IMR-90 (cell line): Measurements from ENCODE around the gene CST3. TPM values are rescaled to one million over a fixed set of nuclear protein-coding genes. Genes with fewer than 3 reads are reported as not detected.

Experiments used
- ATAC-seq: fragments of 200-7000 bp; cut with Tn5 transposase; 2 replicates; pipeline ENCODE4 v1.9.1; 2020; ENCODE audit warnings: low read depth, mild to moderate bottlenecking, moderate library complexity
- BruUV-seq: library from RNA; stranded (reverse); fragments of 400-500 nt; replicated peaks from 2 replicates; lab custom pipeline; 2021; lab: Mats Ljungman, UMichigan
- CTCF ChIA-PET: fragments of 300-600 bp; formaldehyde crosslinking; extraction: SDS; loops from one replicate; lab custom pipeline; 2021; ENCODE audit warnings: antibody characterized with exemption; lab: Yijun Ruan, JAX
- POLR2A ChIA-PET: fragments of 300-600 bp; sonication (Branson Sonifier 250); formaldehyde crosslinking; loops from one replicate; lab custom pipeline; 2022; ENCODE audit warnings: antibody characterized with exemption; ENCODE audit not compliant: unreplicated experiment; lab: Charles Lee
- DNase-seq: peaks from one replicate; pipeline ENCODE4 v3.0.0; 2013
- H2AFZ ChIP-seq: replicated peaks from 2 replicates; pipeline ENCODE3; 2013; ENCODE audit warnings: low read length, mild to moderate bottlenecking; ENCODE audit not compliant: poor library complexity
- H2AK5ac ChIP-seq: 2 replicates; pipeline ENCODE4 v1.6.1; 2013; ENCODE audit warnings: low read depth, low read length, inconsistent platforms
- H2AK9ac ChIP-seq: replicated peaks from 2 replicates; pipeline ENCODE3; 2013; ENCODE audit warnings: mild to moderate bottlenecking, low read depth, low read length, moderate library complexity; ENCODE audit not compliant: poor library complexity
- H2BK120ac ChIP-seq: 2 replicates; pipeline ENCODE4 v1.6.1; 2013; ENCODE audit warnings: low read depth, low read length, inconsistent platforms
- H2BK15ac ChIP-seq: 3 replicates; pipeline ENCODE4 v1.6.1; 2013; ENCODE audit warnings: low read depth, low read length, inconsistent platforms
- H2BK20ac ChIP-seq: 2 replicates; pipeline ENCODE4 v1.6.1; 2013; ENCODE audit warnings: low read depth, mild to moderate bottlenecking, inconsistent platforms, low read length, moderate library complexity
- H2BK5ac ChIP-seq: 2 replicates; pipeline ENCODE4 v1.6.1; 2013; ENCODE audit warnings: mild to moderate bottlenecking, low read depth, low read length, inconsistent platforms; ENCODE audit not compliant: poor library complexity, severe bottlenecking
- H3K14ac ChIP-seq: replicated peaks from 2 replicates; pipeline ENCODE4 v1.6.1; 2013; ENCODE audit warnings: low read depth, low read length, inconsistent platforms
- H3K18ac ChIP-seq: 2 replicates; pipeline ENCODE4 v1.6.1; 2013; ENCODE audit warnings: low read depth, low read length, control low read depth
- H3K23ac ChIP-seq: 2 replicates; pipeline ENCODE4 v1.6.1; 2013; ENCODE audit warnings: low read depth, low read length, inconsistent platforms
- H3K27ac ChIP-seq: 2 replicates; pipeline ENCODE4 v1.5.1; 2013; ENCODE audit warnings: mild to moderate bottlenecking, control low read depth, low read length; ENCODE audit not compliant: insufficient read depth
- H3K27me3 ChIP-seq: 2 replicates; pipeline ENCODE4 v1.6.1; 2013; ENCODE audit warnings: low read length; ENCODE audit not compliant: control insufficient read depth, insufficient read depth
- H3K36me3 ChIP-seq: 2 replicates; pipeline ENCODE4 v1.6.1; 2013; ENCODE audit warnings: low read length, mixed read lengths; ENCODE audit not compliant: control insufficient read depth, insufficient read depth
- H3K4ac ChIP-seq: 2 replicates; pipeline ENCODE4 v1.6.1; 2013; ENCODE audit warnings: low read depth, low read length, inconsistent platforms
- H3K4me1 ChIP-seq: 2 replicates; pipeline ENCODE4 v1.6.1; 2013; ENCODE audit warnings: low read length, mixed read lengths; ENCODE audit not compliant: control insufficient read depth, insufficient read depth
- H3K4me2 ChIP-seq: 2 replicates; pipeline ENCODE4 v1.6.1; 2013; ENCODE audit warnings: low read depth, mild to moderate bottlenecking, control low read depth, low read length, moderate library complexity
- H3K4me3 ChIP-seq: 2 replicates; pipeline ENCODE4 v1.5.1; 2013; ENCODE audit warnings: low read depth, mild to moderate bottlenecking, control low read depth, low read length, moderate library complexity; ENCODE audit not compliant: insufficient read depth
- H3K56ac ChIP-seq: 2 replicates; pipeline ENCODE4 v1.6.1; 2013; ENCODE audit warnings: low read length, inconsistent platforms; ENCODE audit not compliant: insufficient read depth; ENCODE audit errors: extremely low read depth
- H3K79me1 ChIP-seq, 2 experiments: 2 replicates each; pipeline ENCODE4 v1.6.1; 2013; ENCODE audit warnings: low read length in 2 of 2, inconsistent platforms in 1 of 2, low read depth in 1 of 2
- H3K9ac ChIP-seq: 2 replicates; pipeline ENCODE4 v1.6.1; 2013; ENCODE audit warnings: low read depth, low read length, control low read depth
- H3K9me1 ChIP-seq: 2 replicates; pipeline ENCODE4 v1.6.1; 2013; ENCODE audit warnings: low read length, inconsistent platforms; ENCODE audit not compliant: insufficient read depth
- H3K9me3 ChIP-seq: 2 replicates; pipeline ENCODE4 v1.6.1; 2013; ENCODE audit warnings: low read length; ENCODE audit not compliant: control insufficient read depth, insufficient read depth
- H4K20me1 ChIP-seq: 2 replicates; pipeline ENCODE4 v1.6.1; 2013; ENCODE audit warnings: low read length, inconsistent platforms; ENCODE audit not compliant: insufficient read depth
- H4K5ac ChIP-seq: 2 replicates; pipeline ENCODE4 v1.6.1; 2013; ENCODE audit warnings: mild to moderate bottlenecking, low read depth, low read length, control low read depth
- H4K8ac ChIP-seq, 2 experiments: 2 replicates each; pipeline ENCODE4 v1.6.1; 2013; ENCODE audit warnings: low read depth in 2 of 2, low read length in 2 of 2, control low read depth in 1 of 2, inconsistent platforms in 1 of 2
- H4K91ac ChIP-seq: 2 replicates; pipeline ENCODE4 v1.6.1; 2013; ENCODE audit warnings: low read depth, low read length, inconsistent platforms; ENCODE audit not compliant: insufficient read depth
- BHLHE40 ChIP-seq: fragments of 150-350 bp; IDR thresholded peaks from 2 replicates; pipeline ENCODE4 v1.6.1; 2016; ENCODE audit warnings: mild to moderate bottlenecking, low read depth, low read length
- CEBPB ChIP-seq: IDR thresholded peaks from 2 replicates; pipeline ENCODE4 v1.6.1; 2012; ENCODE audit warnings: low read depth, low read length, improper control_type of control experiment
- USF2 ChIP-seq: fragments of 150-350 bp; IDR thresholded peaks from 2 replicates; pipeline ENCODE4 v1.6.1; 2017; ENCODE audit warnings: mild to moderate bottlenecking, antibody characterized with exemption, low read length, low read depth
- dilution Hi-C: fragments of 300-500 bp; cut with HindIII; formaldehyde crosslinking; loops from one replicate; pipeline ENCODE4 v1.14.3; 2018; ENCODE audit warnings: low sequenced_read_pairs; ENCODE audit not compliant: unreplicated experiment
- in situ Hi-C: fragments of 300-500 bp; cut with MboI; formaldehyde crosslinking; loops from 3 replicates; pipeline ENCODE4 v1.14.3; 2019; ENCODE audit warnings: low sequenced_read_pairs, inconsistent platforms, mixed read lengths
- intact Hi-C: fragments of 100-400 bp; cut with micrococcal nuclease; formaldehyde crosslinking; loops from 2 replicates; pipeline ENCODE4 v1.10.0; 2022
- polyA plus RNA-seq, 3 experiments: library from polyadenylated mRNA; depleted of rRNA; stranded (reverse); fragments of >200 nt; gene quantifications; 2 replicates each; pipeline ENCODE4 v1.2.3, GENCODE V29; 2012; ENCODE audit warnings: low replicate concordance in 1 of 3
- total RNA-seq: library from RNA; depleted of rRNA; stranded (reverse); fragments of >200 nt; gene quantifications from 2 replicates; pipeline ENCODE4 v1.2.3, GENCODE V29; 2012
- TF ChIP-seq, protein P1 (sequence below): fragments of 150-350 bp; IDR thresholded peaks from 2 replicates; pipeline ENCODE4 v1.6.1; 2016; ENCODE audit warnings: low read depth, mild to moderate bottlenecking, low read length, moderate library complexity, borderline replicate concordance

Gene CST3
- total and polyA plus RNA-seq, 2 of the 4 experiments (the other 2 are of a cell fraction), result 26.0 to 471 TPM

DNA sequence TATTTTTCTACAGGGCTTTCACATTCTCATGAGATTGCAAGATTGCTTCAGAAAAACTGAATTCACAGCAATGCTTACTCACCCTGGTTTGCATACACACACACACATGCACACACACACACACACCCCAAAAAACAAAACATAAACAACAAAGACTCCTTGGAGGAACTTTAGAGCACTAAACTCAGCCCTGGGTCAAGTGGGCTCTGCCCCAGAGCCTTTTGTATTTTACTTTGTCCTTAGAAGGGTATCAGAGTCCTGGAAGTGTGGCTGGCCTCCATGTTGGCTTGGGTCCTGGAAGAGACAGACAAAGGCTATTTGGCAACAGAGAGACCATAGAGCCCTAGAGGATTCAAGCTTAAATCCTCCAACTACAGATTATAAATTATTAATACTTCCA, 24.1 kb downstream of the CST3 start:
- H4K5ac ChIP-seq, result no peak overlapping the region
- no peaks in the 10 kb centered on the region; the same call in 1 of the 2 replicates for H3K9me1 ChIP-seq
- H3K4me3 ChIP-seq, result no peak overlapping the region
- H3K4me2 ChIP-seq, result no peak overlapping the region
- H3K18ac ChIP-seq, result no peak overlapping the region
- no peak overlapping the region for H2AK5ac ChIP-seq
- H3K23ac ChIP-seq, result no peak overlapping the region
- H2BK5ac ChIP-seq, result no peak overlapping the region
- H3K14ac ChIP-seq, result no peak overlapping the region
- ATAC-seq, result 0 out of 2 replicates have a peak, but pooled peaks have one; percentile 17
- no TSS peak for BruUV-seq
- no peak overlapping the region for H3K27ac ChIP-seq
- H4K91ac ChIP-seq, result no peak overlapping the region
- no peaks in the 10 kb centered on the region for H4K20me1 ChIP-seq
- H3K9ac ChIP-seq, result no peak overlapping the region
- H3K27me3 ChIP-seq, result peaks cover 13% of the 10 kb centered on the region
- in situ Hi-C loops (no loop called here), dilution Hi-C loops (no loop called here), intact Hi-C loops (no loop called here)
- no peak overlapping the region for H2BK20ac ChIP-seq
- H2BK120ac ChIP-seq, result no peak overlapping the region
- ChIA-PET CTCF (no interaction called here), POLR2A (no interaction called here)
- no peak overlapping the region for H4K8ac ChIP-seq
- H2AFZ ChIP-seq, result no peak overlapping the region
- H3K56ac ChIP-seq, result no peak overlapping the region
- H3K4ac ChIP-seq, result no peak overlapping the region
- H3K4me1 ChIP-seq, result no peaks in the 10 kb centered on the region
- no peak overlapping the region for H2BK15ac ChIP-seq
- no peaks in the 10 kb centered on the region for H3K9me3 ChIP-seq
- no peaks in the 10 kb centered on the region for H3K36me3 ChIP-seq
- H2AK9ac ChIP-seq, result no peak overlapping the region
- H3K79me1 ChIP-seq, result no peaks in the 10 kb centered on the region
- no peak for DNase-seq
- TF ChIP-seq, protein P1, sequence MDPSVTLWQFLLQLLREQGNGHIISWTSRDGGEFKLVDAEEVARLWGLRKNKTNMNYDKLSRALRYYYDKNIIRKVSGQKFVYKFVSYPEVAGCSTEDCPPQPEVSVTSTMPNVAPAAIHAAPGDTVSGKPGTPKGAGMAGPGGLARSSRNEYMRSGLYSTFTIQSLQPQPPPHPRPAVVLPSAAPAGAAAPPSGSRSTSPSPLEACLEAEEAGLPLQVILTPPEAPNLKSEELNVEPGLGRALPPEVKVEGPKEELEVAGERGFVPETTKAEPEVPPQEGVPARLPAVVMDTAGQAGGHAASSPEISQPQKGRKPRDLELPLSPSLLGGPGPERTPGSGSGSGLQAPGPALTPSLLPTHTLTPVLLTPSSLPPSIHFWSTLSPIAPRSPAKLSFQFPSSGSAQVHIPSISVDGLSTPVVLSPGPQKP, result no peak
- TF ChIP-seq BHLHE40 (no peak), USF2 (no peak), CEBPB (no peak)
